Right cardiac atrium (tissue), 5 donors: ENCODE data around the gene TRIM43B. TPM values are rescaled to one million over a fixed set of nuclear protein-coding genes. Genes with fewer than 3 reads are reported as not detected.
"Not testable (repeated sequence)": the region's sequence is repeated elsewhere in the genome, so short reads cannot be mapped to it uniquely, and the experiment has no call there.

Experiments
- ATAC-seq, 2 donors: fragments of 200-7000 bp; cut with Tn5 transposase; one replicate each; pipeline versions ENCODE4 v1.8.0 to v1.9.1; 2020; ENCODE audit warnings: moderate library complexity in 2 of 2, mild to moderate bottlenecking in 1 of 2
- DNase-seq, 3 donors: peaks; one replicate each; pipeline ENCODE4 v3.0.0-alpha.2; 2020
- H3K27ac ChIP-seq: one replicate; pipeline ENCODE4 v1.5.1; 2013; ENCODE audit warnings: mild to moderate bottlenecking, low read length, control low read depth, moderate library complexity
- H3K27me3 ChIP-seq: one replicate; pipeline ENCODE4 v1.6.1; 2013; ENCODE audit not compliant: control insufficient read depth, insufficient read depth
- H3K4me1 ChIP-seq: one replicate; pipeline ENCODE4 v1.6.1; 2013; ENCODE audit warnings: low read length; ENCODE audit not compliant: control insufficient read depth, insufficient read depth
- H3K4me3 ChIP-seq: one replicate; pipeline ENCODE4 v1.5.1; 2013; ENCODE audit warnings: low read length, control low read depth
- H3K9me3 ChIP-seq: one replicate; pipeline ENCODE4 v1.6.1; 2013; ENCODE audit warnings: low read length; ENCODE audit not compliant: control insufficient read depth
- WGBS: extraction: QIAGEN DNeasy Blood & Tissue Kit; methylation state at CpG from one replicate; pipeline ENCODE4 v1.1.7; 2013; 5-methylcytosine and 5-hydroxymethylcytosine counted together
- intact Hi-C, 4 donors: fragments of 100-400 bp; cut with DNase I; formaldehyde crosslinking; loops; one replicate each; pipeline versions ENCODE4 v1.11.0 to v1.14.0; 2022 to 2023
- polyA plus RNA-seq: library from polyadenylated mRNA; stranded (reverse); fragments of 200-250 nt; gene quantifications from one replicate; pipeline ENCODE4 v1.2.3, GENCODE V29; 2013
- total RNA-seq, 4 donors: library from RNA; stranded (reverse); fragmentation: NEBNext Ultra II Directional; extraction: Animal tissue kit (Norgen Biotek cat#: 25700); gene quantifications; one replicate each; pipeline ENCODE4 v1.2.1, GENCODE V29; 2021
- donor health status: healthy with polysubstance abuse.
- donor health status: DM: no; HTN: yes; CAD: no.
- donor health status: DM: no; HTN: no; CAD: no.
- donor health status: DM: no; HTN: yes; CAD: no; lungs with severe emphysema.
- donor health status: DM: yes; HTN: yes; CAD: no.

TRIM43B gene
- total and polyA plus RNA-seq, 5 donors, result not detected

- WGBS, result 90% methylated on average over 1 of the region's 4 CpGs
- ATAC-seq, result not testable (repeated sequence)
Observed at GRCh38 chr2:95433373-95433772, 51.2 kb downstream of the TRIM43B start.

GRCh38 chr2:95429748-95430467, 54.6 kb downstream of the TRIM43B start:
- intact Hi-C loops, result not testable (repeated sequence)
- ATAC-seq, result peak in 1 of 2 donors; percentile 25

More at GRCh38 chr2:95433373-95433772, 51.2 kb downstream of the TRIM43B start:
- H3K4me1 ChIP-seq, H3K27me3 ChIP-seq, H3K27ac ChIP-seq, DNase-seq, H3K9me3 ChIP-seq, H3K4me3 ChIP-seq, intact Hi-C loops: not testable (repeated sequence)

GRCh38 chr2:95427196-95427867, 57.2 kb downstream of the TRIM43B start:
- H3K4me1 ChIP-seq, DNase-seq, intact Hi-C loops, H3K9me3 ChIP-seq, ATAC-seq, H3K27ac ChIP-seq, H3K4me3 ChIP-seq, H3K27me3 ChIP-seq: not testable (repeated sequence)
- 13% methylated on average over 13 of the region's 30 CpGs for WGBS

More at GRCh38 chr2:95429748-95430467, 54.6 kb downstream of the TRIM43B start:
- not testable (repeated sequence) for H3K27ac ChIP-seq, H3K9me3 ChIP-seq, H3K27me3 ChIP-seq, H3K4me1 ChIP-seq, DNase-seq, H3K4me3 ChIP-seq
- no CpG with 5 or more reads among the region's 8 CpGs for WGBS

Other genes starting within 250 kb of the TRIM43B start
- gene PROM2, start 210.3 kb downstream of the TRIM43B start, total RNA-seq, result 1 to 10 TPM in 3 of 4 donors, under 1 TPM in 1; 0.66 to 1.6 (median 1.3) TPM
- gene PROM2, start 210.3 kb downstream of the TRIM43B start, polyA plus RNA-seq, result 0.79 TPM
- 1 to 10 TPM; 1.9 to 5.9 (median 2.9) TPM for gene KCNIP3, start 187.4 kb downstream of the TRIM43B start, total RNA-seq
- gene KCNIP3, start 187.4 kb downstream of the TRIM43B start, polyA plus RNA-seq, result 3.9 TPM
- gene FAHD2A, start 82.0 kb downstream of the TRIM43B start, total RNA-seq, result 10 to 100 TPM; 26.1 to 32.7 (median 30.0) TPM
- gene FAHD2A, start 82.0 kb downstream of the TRIM43B start, polyA plus RNA-seq, result 32.2 TPM
- not detected for gene TRIM43, start 107.2 kb upstream of the TRIM43B start, total RNA-seq
- gene TRIM43, start 107.2 kb upstream of the TRIM43B start, polyA plus RNA-seq, result not detected